Activated CD4-positive, alpha-beta T cell treated with anti-CD3 and anti-CD28 coated beads for 1 hour (primary cell): ENCODE results near the gene MEF2A.

Experiments
- DNase-seq: peaks from one replicate; pipeline ENCODE4 v3.0.0-alpha.2; 2020

Gene MEF2A

GRCh38 chr15:99606646-99607045 lies 40.9 kb downstream of the MEF2A start:
- no peak for DNase-seq

- no peak for DNase-seq
Observed at GRCh38 chr15:99613481-99613880, 47.7 kb downstream of the MEF2A start.

- DNase-seq = no peak
Observed at GRCh38 chr15:99613887-99614647, 48.3 kb downstream of the MEF2A start.

DNA sequence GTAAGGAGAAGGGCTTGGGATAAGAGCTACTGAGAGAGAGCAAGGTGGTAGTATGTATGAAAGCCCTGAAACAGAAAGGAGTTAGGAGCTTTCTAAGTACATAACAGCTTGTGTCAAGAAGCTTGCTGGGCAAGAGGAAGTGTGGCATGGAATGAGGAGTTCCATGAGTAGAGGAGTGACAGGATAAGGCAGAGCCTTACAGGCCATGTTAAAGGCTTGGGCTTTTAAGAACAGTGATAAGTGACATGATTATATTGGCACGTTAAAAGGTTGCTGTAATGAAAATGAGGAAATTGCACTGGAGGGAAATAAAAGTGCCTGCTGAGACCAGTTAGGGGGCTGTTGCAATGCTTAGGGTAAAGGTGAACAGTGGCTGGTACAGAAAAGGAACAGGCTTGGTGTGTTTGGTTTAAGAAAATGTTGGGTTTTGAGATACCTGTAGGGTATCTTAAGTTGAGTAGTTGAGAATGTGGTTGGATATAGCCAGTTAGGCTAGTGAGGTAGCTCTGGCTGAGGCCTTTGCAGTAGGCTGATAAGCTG lies 49.0 kb downstream of the MEF2A start:
- no peak for DNase-seq

GRCh38 chr15:99615460-99615859 lies 49.7 kb downstream of the MEF2A start:
- no peak for DNase-seq

DNA sequence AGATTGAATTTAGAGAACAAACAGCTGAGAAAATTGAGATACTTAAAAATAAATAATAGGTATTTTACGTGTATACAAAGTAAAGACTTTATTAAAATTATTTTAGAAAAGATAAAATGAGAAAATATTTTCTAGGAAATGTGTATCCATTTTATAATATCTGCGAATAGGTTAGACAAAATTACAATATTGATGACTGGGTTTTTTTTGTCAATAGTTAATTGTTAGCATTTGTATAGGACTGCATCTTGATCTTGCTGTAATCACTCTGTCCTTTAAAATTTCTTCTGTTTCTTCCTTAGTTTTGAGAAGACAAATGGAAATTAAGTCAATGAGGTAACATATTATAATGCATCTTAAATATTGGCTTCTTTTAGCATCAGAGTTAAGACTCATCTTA lies 50.3 kb downstream of the MEF2A start:
- DNase-seq = no peak

- no peak for DNase-seq
Observed at GRCh38 chr15:99616773-99617342, 51.1 kb downstream of the MEF2A start.

DNA sequence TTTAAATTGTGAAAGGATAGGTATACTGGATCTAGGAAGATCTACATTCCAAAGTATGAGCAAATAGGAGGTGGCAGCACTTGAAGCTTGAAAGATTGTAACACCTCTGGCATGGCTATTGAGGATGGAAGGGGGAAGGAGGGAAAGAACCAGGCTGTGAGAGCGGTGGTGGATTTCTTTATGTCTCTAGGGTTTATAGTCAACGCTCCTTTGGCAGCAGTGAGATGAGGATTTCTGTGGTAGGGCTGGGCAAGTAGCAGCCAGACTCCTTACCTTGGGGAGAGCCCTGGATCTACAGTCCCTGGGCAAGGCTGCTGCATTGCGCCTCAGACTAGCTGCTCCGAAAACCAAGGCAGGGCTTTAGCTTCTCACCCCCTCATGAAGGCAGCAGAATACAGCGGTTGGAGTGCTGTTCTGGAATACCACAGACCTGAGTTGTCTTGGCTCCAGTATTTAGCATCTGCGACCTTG lies 53.2 kb downstream of the MEF2A start:
- no peak for DNase-seq

GRCh38 chr15:99619712-99620111 lies 53.9 kb downstream of the MEF2A start:
- DNase-seq = no peak

DNA sequence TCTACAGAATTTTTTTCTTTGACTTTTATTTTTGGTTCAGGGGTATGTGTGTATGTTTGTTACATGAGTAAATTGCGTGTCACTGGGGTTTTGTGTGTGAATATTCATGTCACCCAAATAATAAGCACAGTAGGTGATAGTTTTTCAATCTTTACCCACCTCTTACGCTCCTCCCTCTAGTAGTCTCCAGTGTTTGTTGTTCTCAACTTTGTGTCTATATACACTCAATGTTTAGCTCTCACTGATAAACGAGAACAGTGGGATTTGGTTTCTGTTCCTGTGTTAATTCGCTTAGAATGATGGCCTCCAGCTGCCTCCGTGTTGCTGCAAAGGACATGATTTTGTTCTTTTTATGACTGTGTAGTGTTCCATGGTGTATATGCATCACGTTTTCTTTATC lies 54.4 kb downstream of the MEF2A start:
- no peak for DNase-seq

DNA sequence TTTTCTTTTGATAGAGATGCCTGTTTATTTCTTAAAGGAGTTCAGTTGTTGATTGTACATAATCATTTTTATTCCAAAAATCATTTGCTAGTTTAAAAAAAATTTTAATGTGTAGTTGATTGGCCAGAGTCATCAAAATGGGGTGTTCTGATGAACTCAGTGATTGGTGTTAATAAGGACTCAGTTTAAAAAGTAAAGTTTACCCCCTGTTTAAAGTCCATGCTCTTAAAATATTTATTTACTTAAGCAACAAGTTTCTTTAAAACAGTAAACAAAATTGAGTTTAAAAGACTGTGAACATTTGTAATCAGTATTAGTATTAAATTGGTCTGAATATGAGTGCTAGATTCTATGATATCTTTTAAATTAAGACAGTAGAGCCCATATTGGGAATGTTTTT lies 56.0 kb downstream of the MEF2A start:
- DNase-seq = no peak

DNA sequence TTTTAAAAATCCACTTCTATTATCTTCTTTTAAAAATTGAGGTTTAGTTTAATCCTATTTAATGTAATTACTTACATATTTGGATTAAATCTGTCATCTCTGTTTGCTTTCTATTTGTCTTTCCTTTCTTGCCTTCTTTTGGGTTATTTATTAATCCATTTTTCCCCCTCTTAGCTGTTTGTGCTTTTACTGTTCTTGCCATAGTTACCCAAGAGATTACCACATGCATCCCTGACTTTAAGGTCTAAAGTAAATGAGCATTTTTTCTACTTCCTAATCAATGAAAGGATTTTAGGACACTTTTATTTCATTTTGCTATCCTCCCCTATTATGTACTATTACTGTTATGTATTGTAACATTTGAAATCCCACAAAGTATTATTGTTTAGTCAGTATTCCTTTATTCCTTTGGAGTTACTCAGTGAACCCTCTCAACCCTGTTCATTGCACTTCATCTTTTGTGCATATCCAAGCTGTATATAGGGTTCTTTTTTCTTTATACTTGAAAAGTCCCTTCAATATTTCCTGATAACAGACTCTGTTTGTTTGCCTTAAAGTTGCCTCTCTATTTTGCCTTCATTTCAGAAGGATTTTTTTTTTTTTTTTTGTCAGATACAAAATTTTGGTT lies 62.7 kb downstream of the MEF2A start:
- no peak for DNase-seq

DNA sequence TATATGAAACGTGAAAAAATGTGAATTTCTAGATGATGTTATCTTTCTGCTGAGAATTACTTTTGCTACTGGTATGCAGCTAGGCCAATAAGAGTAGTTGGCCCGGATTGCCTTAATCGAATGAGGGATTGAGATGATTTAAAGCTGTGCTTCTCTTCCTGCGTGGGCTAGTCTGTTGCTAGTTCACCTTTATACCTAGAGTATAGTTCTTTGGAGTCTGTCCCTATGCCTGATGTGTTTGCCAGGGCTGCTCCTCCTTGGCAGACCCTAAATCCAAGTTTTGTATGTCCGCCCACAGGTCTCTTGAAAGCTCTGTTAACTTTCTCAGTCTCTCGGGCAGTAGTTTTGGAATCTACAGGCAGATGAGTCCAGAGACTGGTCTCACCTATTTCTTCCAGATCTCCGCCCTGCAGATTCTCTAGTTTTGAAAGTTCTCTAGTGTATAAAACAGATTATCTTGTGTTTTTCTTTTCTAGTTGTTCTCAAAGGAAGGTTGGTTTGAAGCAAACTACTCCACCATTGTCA lies 64.9 kb downstream of the MEF2A start:
- no peak for DNase-seq

GRCh38 chr15:99631255-99631654 lies 65.5 kb downstream of the MEF2A start:
- no peak for DNase-seq

DNA sequence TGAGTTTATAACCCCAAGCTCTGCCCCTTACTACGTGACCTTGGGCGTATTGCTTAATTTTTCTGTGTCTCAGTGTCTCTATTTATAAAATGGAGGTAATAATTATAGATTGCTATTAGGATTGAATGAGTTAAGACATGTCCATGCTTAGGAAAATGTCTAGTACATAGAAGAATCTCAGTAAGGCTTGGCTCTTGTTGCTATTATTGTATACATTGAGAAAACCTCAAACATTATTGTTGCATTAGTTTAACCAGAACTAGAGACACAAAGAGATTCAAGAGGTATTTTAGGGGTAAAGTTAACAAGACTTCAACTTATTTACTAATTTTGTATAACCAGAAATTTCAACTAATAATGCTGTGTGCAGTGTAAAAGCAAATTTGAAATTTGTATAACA lies 66.7 kb downstream of the MEF2A start:
- DNase-seq = no peak

GRCh38 chr15:99633655-99634054 lies 67.9 kb downstream of the MEF2A start:
- DNase-seq = no peak

DNA sequence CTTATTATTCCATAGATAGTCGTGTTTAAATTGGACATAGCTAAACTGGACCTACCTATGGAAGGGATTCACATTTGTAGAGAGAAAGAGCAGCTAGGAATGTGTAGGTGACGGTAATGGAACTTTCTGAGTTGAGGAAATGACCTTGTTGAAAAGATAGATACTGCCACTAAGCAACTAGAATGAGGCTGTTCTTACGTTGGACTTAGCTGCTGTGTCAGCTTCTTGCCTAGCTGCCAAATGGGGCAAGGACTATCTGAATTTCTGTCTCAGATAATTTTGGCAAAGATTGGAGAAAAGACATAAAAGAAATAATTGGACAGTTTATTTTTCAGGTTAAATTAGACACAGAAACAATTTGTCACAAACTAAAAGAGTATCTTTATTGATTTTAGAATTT lies 68.8 kb downstream of the MEF2A start:
- no peak for DNase-seq

GRCh38 chr15:99635145-99635544 lies 69.4 kb downstream of the MEF2A start:
- DNase-seq = no peak

DNA sequence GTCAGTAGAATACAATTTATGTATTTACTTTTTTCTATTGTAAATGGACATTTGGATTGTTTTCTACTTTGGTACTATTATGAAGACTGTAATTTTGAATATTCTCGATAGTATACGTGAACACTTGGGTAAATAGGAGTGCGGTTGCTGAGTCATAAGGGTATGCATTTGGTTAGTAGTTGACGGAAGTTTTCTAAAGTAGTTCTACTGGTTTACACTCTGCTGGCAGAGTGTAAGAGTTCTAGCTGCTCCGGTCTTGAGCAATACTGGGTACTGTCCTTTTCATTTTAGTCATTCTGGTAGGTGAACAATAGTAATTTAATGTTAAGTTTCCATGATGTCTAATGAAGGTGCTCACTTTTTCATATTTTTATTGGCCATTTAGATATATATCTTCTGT lies 70.0 kb downstream of the MEF2A start:
- no peak for DNase-seq

GRCh38 chr15:99644913-99645542 lies 79.2 kb downstream of the MEF2A start:
- DNase-seq = no peak

DNA sequence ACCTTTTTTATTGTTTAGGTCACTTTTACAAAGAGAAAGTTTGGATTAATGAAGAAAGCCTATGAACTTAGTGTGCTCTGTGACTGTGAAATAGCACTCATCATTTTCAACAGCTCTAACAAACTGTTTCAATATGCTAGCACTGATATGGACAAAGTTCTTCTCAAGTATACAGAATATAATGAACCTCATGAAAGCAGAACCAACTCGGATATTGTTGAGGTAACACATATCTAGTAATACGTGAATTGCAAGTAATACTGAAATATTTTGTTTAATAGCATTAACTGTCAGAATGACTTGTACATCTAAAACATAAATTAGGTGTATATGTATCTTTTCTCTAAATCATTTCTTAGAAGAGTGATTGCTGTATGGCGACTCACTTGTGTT lies 79.8 kb downstream of the MEF2A start:
- no peak for DNase-seq

- no peak for DNase-seq
Observed at GRCh38 chr15:99645951-99646350, 80.2 kb downstream of the MEF2A start.
